HPDE6-E6E7 (cell line): Measurements from ENCODE around the gene AGK.
A peak's percentile ranks its signal among the peaks of the same experiment; 100 is the strongest.

Source experiments
- DNase-seq: peaks from one replicate; pipeline ENCODE4 v3.0.0; 2011; ENCODE audit warnings: missing footprints; ENCODE audit errors: extremely low spot score

The AGK gene, protein sequence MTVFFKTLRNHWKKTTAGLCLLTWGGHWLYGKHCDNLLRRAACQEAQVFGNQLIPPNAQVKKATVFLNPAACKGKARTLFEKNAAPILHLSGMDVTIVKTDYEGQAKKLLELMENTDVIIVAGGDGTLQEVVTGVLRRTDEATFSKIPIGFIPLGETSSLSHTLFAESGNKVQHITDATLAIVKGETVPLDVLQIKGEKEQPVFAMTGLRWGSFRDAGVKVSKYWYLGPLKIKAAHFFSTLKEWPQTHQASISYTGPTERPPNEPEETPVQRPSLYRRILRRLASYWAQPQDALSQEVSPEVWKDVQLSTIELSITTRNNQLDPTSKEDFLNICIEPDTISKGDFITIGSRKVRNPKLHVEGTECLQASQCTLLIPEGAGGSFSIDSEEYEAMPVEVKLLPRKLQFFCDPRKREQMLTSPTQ

DNA sequence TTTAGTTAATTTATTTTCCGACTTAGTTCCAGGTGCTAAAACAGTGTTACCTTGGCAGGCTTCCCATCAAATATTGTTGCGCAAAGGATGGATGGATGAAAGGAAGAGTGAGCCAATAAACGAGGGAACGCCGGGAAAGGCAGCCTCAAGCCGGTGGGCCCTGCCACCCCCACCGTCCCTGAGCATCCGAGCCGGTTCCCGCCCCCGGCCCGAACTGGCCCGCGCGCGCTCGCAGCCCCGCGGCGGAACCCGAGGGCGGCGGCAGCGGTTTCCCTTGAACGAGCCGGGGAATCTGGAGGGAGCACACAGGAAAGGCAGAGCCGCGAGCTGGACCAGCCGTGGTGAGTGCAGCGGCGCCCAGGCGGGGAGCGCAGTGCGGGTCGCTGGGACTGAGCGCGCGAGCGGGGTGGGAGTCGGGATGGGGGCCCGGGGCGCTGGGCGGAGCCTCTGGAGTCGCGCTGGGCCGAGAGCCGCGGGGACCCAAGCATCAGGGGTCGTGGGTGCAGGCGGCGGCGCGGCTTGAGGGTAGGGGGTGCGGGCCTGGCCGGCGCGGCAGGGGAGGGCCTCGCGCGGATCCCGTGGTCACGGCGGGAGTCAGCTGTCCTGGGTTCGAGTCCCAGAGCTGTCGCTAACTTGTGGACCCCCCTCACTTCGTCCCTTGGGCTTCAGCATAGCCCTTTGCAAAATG is at the start of gene AGK:
AGK (plus strand) TSS at position 317 of the 688 bp plus-strand sequence. CDS start 4,057 bp downstream, outside the sequence.
- DNase-seq: peak; percentile 75

DNA sequence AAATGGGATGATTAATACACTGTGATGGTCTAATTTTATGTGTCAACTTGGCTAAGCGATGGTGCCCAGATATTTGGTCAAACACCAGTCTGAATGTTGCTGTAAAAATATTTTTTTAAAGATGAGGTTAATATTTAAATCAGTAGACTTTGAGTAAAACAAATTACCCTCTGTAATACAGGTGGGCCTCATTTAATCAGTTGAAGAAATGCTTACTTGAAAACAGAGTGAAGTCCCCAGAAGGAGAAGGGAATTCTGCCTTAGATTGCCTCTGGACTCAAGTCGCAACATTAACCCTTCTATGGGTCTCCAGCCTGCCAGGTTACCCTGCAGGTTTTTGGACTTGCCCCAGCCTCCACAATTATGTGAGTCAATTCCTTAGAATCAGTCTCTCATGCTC is 49.8 kb upstream of the AGK start:
- no peak for DNase-seq

DNA sequence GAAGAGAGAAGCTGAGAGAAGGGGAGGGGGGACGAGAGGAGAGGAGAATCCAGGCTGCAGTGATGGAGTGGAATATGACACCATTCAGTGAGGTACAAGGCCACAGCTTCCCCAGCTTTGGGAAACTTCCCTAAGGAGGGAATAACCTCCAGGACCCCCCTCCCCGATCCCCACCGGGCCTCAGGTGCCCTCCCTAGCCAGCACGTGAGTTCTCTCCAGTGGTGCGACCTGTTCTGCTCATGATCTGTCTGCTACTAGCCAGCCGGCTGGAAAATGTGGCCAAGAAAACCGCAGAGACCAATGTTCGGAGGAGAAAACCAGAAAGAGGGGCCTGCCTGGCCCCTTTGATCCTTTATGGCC is 39.9 kb upstream of the AGK start:
- no peak for DNase-seq

DNA sequence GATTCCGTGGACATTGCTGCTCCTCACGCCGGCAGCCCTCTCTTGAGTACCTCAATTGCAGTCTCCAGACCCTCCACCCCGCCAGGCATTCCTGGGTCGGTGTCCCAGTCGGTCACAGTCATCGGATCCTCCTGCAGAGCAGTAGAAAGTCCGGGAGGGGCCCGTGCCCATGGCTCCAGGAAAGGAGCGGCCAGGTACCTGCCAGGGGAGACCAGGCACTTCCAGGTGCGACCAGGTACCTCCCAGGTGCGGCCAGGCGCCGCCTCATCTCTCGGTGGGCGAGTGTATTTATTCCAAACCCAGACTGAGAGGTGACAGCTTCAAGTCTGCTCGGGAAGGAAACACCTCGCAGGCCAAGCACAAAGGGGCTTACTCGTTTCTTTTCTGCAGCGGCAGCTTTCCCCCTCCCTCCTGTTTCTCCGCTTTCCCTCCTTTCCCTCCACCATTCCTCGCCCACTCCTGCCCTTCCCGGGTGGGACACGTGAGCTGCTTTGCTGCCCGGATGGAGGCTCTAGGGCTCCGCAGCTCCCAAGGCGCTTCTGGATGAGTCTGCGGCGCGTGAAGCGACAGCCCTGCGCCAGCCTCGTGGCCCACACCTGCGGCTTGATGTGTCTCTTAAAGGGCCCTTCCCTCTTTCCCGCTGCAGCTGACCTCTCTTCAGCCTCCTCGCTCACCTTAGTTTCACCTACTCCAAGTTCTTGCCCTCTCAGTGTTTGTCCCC is 39.4 kb upstream of the AGK start:
- DNase-seq: no peak

DNA sequence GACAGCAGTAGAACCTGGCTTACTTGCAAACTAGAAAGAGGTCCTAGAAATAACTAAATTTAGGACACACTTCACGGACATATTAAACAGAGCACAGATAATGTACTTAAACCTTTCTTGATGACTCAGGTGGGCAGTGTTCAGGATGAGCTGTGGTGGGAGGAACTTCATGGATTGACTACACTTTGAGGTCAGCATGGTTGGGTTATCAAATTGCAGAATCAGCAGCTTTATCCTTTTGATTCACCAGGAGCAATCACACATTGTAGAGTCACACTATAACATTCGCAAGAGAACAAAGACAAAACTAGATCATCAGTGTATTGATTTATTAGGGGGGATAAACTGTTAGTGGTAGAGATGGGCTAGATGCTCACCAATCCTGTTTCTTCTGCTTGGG is 38.6 kb upstream of the AGK start:
- no peak for DNase-seq

DNA sequence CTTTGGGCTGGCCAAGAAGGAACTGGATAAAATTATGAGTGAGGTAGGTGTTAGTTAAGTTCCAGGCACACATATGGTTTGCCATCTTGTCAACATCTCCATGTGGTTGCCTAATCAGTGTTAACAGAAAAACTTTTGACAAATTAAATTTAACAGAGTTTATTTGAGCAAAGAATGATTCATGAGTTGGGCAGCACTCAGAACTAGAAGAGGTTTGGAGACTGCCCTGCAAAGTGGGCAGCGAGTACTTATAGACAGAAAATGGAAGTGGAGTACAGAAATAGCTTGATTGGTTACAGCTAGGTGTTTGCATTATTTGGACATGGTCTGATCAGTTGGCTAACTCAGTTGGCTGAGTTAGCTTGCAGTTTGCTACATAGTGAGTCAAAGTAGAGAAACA is 37.5 kb upstream of the AGK start:
- no peak for DNase-seq

DNA sequence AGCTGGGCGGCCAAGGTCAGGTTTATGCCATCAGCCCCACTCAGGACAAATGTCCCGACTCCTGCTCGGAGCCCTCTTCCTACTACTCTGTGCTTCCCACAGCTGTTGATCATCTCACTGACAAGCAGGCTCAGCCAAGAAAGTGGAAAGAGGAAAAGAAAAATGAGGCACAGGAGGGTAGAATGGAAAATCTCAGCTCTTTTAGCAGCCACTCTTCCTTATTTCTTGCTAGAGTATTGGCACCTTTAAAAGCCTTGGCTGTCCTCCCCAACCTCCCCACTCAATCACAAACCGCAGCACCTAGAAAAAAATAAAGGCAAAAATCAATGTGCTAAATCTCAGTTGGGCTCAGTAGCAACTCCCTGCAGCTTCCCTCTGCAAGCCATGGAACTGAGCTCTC is 35.3 kb upstream of the AGK start:
- no peak for DNase-seq

DNA sequence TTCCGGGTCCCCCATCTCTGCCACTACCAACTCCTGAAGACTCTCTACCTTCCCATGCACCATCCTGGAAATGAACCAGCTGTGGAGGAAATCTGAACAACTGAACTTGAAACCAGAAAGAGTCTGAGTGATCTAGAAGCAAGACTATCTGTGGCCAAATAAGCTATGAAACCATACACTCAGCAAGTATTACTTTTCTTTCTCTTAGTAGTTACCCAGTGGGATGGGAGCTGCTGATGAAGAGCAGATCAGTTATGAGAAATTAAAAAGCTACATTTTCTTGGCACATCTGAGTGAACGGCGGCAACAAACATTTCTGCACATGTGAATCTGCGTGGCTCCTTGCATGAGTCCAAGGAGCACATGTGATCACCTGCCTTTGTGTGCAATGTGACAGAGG is 31.6 kb upstream of the AGK start:
- no peak for DNase-seq

DNA sequence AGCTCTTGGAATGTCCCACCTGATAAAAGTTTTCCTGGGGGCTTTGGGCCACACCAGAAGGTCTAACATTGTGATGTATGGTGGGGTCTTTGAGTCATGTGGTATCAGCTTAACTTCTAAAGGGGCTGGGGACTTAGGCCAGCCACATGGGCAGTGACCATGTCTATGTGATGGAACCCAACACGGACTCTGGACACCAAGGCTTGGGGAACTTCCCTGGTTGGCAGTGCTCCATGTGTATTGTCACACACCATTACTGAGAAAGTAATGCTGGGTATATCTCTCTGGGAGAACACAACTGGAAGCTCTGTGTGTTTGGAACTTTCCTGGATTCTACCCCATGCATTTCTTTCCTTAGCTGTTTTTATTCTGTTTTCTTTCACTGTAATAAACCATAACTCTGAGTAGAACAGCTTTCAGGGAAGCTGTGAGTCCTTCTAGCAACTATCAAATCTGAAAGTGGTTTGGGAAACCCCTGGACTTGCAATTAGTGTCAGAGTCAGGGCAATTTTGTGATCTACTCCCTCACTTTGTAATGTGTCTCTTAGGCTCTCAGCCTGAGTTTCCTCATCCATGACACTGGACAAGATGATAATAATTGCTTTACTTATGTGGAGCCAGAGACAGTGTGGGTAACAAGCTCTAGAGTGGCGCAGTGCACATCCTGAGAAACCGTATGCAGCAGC is 28.4 kb upstream of the AGK start:
- no peak for DNase-seq

DNA sequence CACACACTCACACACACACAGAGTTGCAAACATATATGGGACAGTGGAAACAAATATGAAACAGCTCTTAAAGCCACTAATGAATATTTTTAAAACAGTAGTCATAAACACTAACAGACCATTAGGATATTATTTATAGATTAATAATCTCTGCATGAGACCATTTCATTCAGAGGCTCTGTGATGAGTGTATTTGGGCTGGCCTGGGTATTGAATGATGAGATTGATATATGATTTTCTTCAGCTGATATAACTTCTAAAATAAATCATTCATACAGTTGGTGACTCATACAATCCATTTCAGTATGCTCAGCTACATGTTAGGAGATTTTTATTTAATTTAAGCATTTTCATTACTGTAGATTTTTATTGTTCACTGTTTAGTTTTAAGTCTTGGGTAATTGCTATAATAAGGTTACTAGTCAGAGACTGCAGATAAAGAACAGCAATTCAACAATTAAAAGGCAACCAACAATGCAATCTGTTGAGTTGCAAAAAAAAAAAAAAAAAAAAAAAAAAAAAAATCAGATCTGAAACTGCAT is 25.2 kb upstream of the AGK start:
- DNase-seq: no peak

DNA sequence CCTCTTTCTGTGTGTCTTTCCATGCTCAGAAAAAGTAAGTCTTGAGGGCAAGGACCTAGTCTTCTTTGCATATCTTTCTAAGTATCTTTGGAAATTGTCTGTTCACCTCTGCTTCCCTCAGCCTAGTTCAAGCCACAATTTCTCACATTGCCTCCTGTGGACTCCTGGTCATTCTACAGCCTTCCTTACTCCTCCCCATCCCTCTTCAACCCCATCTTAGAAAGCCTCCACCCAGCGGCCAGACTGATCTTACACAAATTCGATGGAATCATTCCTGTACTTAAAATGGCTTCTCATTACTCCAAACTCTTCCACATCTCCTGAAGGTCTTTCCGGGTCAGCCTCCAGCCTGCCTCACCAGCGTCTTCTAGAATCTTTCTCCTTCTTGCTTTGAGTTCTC is 24.1 kb upstream of the AGK start:
- DNase-seq: no peak

DNA sequence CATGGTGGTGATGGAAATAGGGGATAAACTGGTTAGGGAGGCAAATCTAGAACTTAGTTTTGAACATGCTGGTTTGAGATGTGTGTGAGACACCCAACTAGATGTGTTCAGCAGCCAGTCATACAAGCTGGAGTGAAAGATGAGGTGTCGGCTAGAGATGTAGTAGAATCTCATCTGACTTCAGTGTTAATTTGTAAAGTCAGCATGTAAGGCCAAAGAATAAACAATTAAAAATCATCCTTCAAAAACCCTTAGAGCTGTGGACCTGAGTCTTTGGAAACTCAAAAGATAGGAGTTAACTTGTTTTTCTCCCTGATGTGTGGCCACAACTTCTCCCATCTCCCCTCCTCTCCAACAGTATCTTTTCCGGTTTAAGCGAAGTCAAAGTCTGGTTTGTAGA is 22.8 kb upstream of the AGK start:
- DNase-seq: no peak

DNA sequence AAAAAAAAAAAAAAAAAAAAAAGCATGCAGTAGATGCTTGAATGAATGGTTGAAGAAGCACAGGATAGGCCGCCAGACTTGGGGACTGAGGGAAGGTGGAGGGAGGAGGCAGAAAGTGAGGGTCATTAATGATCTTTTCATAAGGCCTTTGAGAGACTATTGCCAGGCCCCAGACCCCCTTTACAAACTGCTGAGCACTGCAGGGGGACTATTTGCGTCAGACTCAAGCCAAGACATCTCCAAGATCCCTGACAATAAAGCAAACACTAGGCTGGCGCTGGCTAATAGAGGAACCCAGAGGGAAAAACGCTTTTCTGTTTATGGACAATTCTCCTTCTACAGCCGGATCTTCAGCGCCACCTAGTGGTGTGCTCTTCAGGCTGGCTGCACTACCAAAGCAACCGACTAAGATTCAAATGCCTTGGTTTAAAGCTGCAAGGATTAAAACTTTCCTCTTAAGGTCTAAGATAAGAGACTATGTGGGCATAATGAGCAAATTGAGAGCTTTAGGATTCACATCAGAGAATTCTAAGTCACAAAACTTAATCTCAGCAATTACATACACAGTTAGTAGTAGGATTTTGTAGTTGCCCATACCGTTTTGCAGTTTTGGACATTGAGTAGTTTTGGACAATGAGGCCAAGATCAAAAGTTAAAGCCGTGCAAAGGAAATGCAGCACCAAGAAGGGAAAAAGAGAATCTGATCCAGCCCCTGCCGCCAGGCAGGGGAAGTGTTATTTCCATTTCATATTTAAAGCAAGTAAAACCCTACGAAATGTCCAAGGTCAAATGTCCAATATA is 17.9 kb upstream of the AGK start:
- DNase-seq: peak; percentile 58

DNA sequence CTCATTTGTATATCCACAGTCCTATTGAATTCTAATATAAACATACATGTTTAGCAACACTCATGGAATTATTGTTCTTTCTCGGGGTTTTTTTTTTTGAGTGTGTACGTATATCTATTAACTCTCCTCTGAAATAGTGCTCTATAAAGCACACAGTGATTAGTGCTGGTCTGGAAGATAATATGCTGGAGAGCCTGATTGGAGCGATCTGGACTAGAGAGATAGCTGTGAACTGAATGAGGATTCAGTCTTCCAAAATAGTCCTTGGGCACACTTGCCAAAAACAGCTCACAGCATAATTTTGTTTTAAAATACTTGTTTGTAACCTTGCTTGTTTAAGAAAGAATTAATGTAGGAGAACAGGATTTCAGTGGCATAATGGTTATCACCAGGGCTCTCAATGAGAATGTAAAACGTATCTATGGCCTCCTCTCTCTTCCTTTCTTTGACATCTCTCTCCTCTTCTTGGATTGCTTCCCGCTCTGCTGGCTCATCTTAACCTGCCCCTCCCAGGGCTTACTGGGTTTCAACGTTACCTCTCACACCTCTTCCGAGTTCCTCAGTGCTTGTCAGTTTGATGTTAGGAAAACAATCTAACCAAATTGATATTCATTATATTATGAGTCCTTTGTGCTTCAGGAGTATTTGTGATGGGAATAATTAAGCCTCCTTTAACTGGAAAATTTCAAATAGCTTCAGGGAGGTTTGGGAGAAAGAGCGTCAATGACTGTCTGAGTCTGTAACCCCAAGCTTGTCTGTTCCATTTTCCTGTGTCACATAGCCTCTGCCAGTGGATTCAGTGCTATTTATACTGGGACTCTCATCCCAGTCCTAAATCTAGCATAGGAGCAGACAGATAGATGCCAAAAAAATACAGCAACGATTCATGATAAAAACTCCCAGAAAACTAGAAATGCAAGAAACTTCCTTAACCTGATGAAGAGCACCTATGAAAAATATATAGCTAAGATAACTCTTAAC is 16.2 kb upstream of the AGK start:
- no peak for DNase-seq

DNA sequence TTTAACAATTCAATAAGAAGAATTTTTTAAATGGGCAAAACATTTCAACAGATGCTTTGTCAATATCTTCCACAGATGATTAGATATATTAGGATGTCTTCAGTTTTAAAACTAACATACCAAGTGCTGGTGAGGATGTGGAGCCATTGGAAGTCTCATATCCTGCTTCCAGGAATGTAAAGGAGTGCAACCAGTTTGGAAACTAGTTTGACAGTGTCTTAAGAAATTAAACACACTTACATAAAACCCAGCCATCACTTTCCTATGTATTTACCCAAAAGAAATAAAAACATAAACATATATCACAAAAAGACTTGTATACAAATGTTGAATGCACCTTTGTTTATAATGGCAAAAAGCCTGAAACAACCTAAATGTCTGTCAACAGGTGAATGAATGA is 13.3 kb upstream of the AGK start:
- DNase-seq: no peak

DNA sequence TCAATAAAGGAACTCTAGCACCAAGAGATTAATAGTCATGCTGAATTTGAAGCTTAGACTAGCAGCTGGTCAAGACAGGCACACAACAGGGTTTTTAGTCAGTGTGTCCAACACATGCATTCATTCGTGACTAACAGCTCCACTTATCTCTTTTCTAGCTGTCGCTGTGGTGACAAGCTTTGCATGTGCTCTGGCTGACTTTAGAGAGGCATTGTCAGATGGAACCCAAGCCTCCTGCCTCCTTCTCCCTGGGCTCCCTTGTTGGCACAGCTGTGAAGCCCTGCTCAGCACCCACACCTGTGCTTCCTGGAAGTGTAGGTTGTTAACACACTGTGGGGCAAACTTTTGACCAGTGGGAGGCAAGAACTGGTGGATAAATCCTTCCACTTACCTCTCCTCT is 9.8 kb upstream of the AGK start:
- DNase-seq: no peak

DNA sequence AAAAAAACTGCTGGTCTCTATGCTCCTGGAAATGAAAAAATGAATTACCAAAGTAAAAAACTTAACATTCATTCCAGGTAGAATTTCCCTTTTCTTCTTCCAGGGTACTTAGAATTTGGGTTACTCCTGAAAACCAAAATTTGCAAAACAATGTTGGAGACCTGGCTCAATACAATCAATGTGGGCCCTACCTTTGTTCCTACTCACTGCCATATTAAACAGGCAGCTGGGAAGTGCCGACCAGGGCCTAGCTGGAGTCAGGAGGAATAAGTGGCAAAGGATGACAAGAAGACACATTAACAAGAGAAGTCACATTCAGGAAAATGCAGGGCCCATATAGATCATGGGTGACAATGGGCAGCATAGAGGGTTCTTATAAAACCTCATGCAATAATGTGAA is 6.4 kb upstream of the AGK start:
- no peak for DNase-seq

DNA sequence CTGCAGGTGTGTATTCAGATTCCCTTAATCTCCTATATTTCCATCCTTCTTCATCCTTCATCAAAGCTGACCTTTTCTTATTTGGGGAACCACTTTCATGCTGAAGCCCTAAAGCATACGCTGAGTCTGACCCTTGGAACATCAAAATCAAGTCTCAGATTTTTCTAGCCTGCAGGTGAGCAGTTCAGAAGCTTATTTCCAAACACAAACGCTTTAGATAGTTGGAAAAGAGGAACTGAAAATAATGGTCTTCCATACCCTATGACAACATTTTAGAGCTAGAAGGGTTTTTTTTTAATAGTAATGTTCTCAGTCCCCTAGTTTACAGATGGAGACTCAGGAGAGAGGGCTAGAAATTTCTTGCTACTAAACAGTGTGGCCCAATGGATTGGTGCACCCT is 1.6 kb upstream of the AGK start:
- DNase-seq: no peak

DNA sequence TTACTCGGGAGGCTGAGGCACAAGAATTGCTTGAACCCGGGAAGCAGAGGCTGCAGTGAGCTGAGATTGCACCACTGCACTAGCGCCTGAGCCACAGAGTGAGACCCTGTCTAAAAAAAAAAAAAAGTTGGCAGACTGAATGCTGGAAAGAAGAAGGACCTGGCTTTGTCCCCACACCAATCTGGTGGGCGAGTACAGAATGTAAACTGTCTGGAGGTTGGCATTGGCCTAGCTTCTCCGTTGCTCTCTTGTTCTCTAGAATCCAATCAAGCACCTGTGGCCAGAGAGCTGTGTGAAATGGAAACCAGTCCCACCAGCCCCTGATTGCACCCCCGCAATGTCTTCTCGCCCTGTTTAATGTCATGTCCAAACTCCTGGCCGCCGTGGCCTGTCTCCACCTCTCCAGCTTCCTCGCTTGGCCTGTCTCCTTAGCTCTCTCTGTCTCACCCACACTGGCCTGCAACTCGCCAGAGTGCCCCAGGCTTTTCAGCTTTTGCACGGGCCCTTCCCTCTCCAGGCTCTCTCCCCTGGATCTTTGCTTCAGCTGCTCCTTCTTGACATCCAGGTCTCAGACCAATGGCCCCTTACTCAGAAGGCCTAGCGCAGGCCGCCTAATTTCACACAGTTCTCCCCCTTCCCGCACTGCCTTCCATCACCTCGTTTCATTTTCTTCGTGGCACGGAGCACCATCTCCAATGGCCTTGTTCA is 670 bp upstream of the AGK start:
- DNase-seq: no peak
